ENCODE data around the gene MYO19.

The MYO19 gene

GRCh38 chr17:36545465-36546417, 11.1 kb upstream of the MYO19 start (continued):
- TF ChIP-seq TSHZ1 (tag by site-specific recombination; IDR thresholded peaks at IDR 0.05; ENCODE audit: borderline replicate concordance) (no peak), HOXA7 (CRISPR knock-in tag; IDR thresholded peaks at IDR 0.05; ENCODE audit: borderline replicate concordance) (no peak), ZNF624 (tag by site-specific recombination; IDR thresholded peaks at IDR 0.05) (no peak), ZNF701 (tag by site-specific recombination; IDR thresholded peaks at IDR 0.05) (no peak), ZNF600 (tag by site-specific recombination; IDR thresholded peaks at IDR 0.05) (peak; percentile 63), ZFP69B (tag by site-specific recombination; IDR thresholded peaks at IDR 0.05) (peak; percentile 94), ZNF19 (tag by site-specific recombination; IDR thresholded peaks at IDR 0.05; ENCODE audit: low read depth) (no peak), WT1 (tag by site-specific recombination; IDR thresholded peaks at IDR 0.05) (peak; percentile 92), GLIS1 (tag by site-specific recombination; IDR thresholded peaks at IDR 0.05) (peak; percentile 78), ZNF18 (tag by site-specific recombination; IDR thresholded peaks at IDR 0.05) (no peak), SALL2 (tag by site-specific recombination; IDR thresholded peaks at IDR 0.05; ENCODE audit: borderline replicate concordance) (no peak), ZNF560 (tag by site-specific recombination; IDR thresholded peaks at IDR 0.05; ENCODE audit: borderline replicate concordance) (0 out of 2 replicates have a peak, but pooled peaks have one; percentile 52), ZNF239 (tag by site-specific recombination; IDR thresholded peaks at IDR 0.05) (no peak), ZNF211 (tag by site-specific recombination; IDR thresholded peaks at IDR 0.05; ENCODE audit: low read depth) (no peak), ZNF488 (tag by site-specific recombination; IDR thresholded peaks at IDR 0.05) (no peak; the same call in 1 of the 2 replicates), ZNF571 (tag by site-specific recombination; IDR thresholded peaks at IDR 0.05) (no peak), ZNF704 (tag by site-specific recombination; IDR thresholded peaks at IDR 0.05) (no peak), ZNF140 (tag by site-specific recombination; IDR thresholded peaks at IDR 0.05) (no peak), ZNF785 (tag by site-specific recombination; IDR thresholded peaks at IDR 0.05) (peak; percentile 80), ZNF350 (tag by site-specific recombination; IDR thresholded peaks at IDR 0.05) (no peak), HOXC10 (CRISPR knock-in tag; IDR thresholded peaks at IDR 0.05) (no peak), ZNF580 (tag by site-specific recombination; IDR thresholded peaks at IDR 0.05) (0 out of 2 replicates have a peak, but pooled peaks have one; percentile 13), KLF9 (tag by site-specific recombination; IDR thresholded peaks at IDR 0.05; ENCODE audit: low read depth) (peak; percentile 44; the same call in 1 of the 2 replicates), ZNF248 (tag by site-specific recombination; IDR thresholded peaks at IDR 0.05) (no peak), KLF8 (tag by site-specific recombination; IDR thresholded peaks at IDR 0.05) (peak; percentile 85; the same call in 1 of the 2 replicates), ZNF747 (tag by site-specific recombination; IDR thresholded peaks at IDR 0.05) (no peak), ZNF530 (tag by site-specific recombination; IDR thresholded peaks at IDR 0.05; ENCODE audit: low read depth) (no peak), FEZF1 (tag by site-specific recombination; IDR thresholded peaks at IDR 0.05) (no peak), ZNF23 (tag by site-specific recombination; IDR thresholded peaks at IDR 0.05; ENCODE audit: borderline replicate concordance) (no peak), ZBTB8A (tag by site-specific recombination; IDR thresholded peaks at IDR 0.05) (no peak), KLF16 (tag by site-specific recombination; IDR thresholded peaks at IDR 0.05) (peak; percentile 97), ZNF670 (tag by site-specific recombination; IDR thresholded peaks at IDR 0.05; ENCODE audit: low read depth) (no peak)

All from HEK293 (cell line).